ENCODE results near the gene DENND4A.
"Not testable (repeated sequence)": the region's sequence is repeated elsewhere in the genome, so short reads cannot be mapped to it uniquely, and the experiment has no call there.

The DENND4A gene

GRCh38 chr15:65818927-65819562 lies 27.0 kb upstream of the DENND4A start:
- no peak for DNase-seq

GRCh38 chr15:65816441-65816840 lies 24.3 kb upstream of the DENND4A start:
- no peak for DNase-seq

- not testable (repeated sequence) for DNase-seq
Observed at GRCh38 chr15:65816008-65816407, 23.9 kb upstream of the DENND4A start.

GRCh38 chr15:65814271-65814670 lies 22.2 kb upstream of the DENND4A start:
- not testable (repeated sequence) for DNase-seq

GRCh38 chr15:65812916-65813315 lies 20.8 kb upstream of the DENND4A start:
- DNase-seq: no peak

- DNase-seq: no peak
Observed at GRCh38 chr15:65812467-65812866, 20.4 kb upstream of the DENND4A start.

- no peak for DNase-seq
Observed at GRCh38 chr15:65811835-65812234, 19.7 kb upstream of the DENND4A start.

GRCh38 chr15:65811011-65811733 lies 19.1 kb upstream of the DENND4A start:
- DNase-seq: not testable (repeated sequence)

- DNase-seq: no peak
Observed at GRCh38 chr15:65806397-65806796, 14.3 kb upstream of the DENND4A start.

- no peak for DNase-seq
Observed at GRCh38 chr15:65805019-65805745, 13.1 kb upstream of the DENND4A start.

GRCh38 chr15:65804252-65804931 lies 12.3 kb upstream of the DENND4A start:
- DNase-seq: no peak

- no peak for DNase-seq
Observed at GRCh38 chr15:65801229-65801805, 9.2 kb upstream of the DENND4A start.

GRCh38 chr15:65796610-65797078 lies 4.6 kb upstream of the DENND4A start:
- DNase-seq: peak; percentile 29

GRCh38 chr15:65795663-65796216 lies 3.6 kb upstream of the DENND4A start:
- no peak for DNase-seq

GRCh38 chr15:65793818-65794104 lies 1.7 kb upstream of the DENND4A start:
- DNase-seq: no peak

- no peak for DNase-seq
Observed at GRCh38 chr15:65792988-65793817, 1.1 kb upstream of the DENND4A start.

GRCh38 chr15:65791335-65792137 lies 557 bp downstream of the DENND4A start:
- peak; percentile 81 for DNase-seq

- DNase-seq: peak; percentile 57
Observed at GRCh38 chr15:65790694-65791334, 1.3 kb downstream of the DENND4A start.

- no peak for DNase-seq
Observed at GRCh38 chr15:65789759-65790425, 2.2 kb downstream of the DENND4A start.

GRCh38 chr15:65789105-65789504 lies 3.0 kb downstream of the DENND4A start:
- DNase-seq: no peak

Measured in DMS53 (cell line).